ENCODE measurements around the gene MBNL2.

The MBNL2 gene

GRCh38 chr13:97211300-97211699 is 10.8 kb upstream of the MBNL2 start:
- TF ChIP-seq GABPA (IDR thresholded peaks at IDR 0.05; ENCODE audit: low read depth), result no peak
- TF ChIP-seq REST (IDR thresholded peaks at IDR 0.05; ENCODE audit: insufficient replicate concordance, low read depth), result no peak
- TF ChIP-seq SPI1 (IDR thresholded peaks at IDR 0.05; ENCODE audit: borderline replicate concordance, low read depth), result no peak
- TF ChIP-seq CTCF (IDR thresholded peaks at IDR 0.05; ENCODE audit: insufficient read depth, low read length), result no peak
- no peak for TF ChIP-seq POLR2AphosphoS5 (IDR thresholded peaks at IDR 0.05; ENCODE audit: low read depth)
- DNase-seq (ENCODE audit: low read depth in 1 of 2, low spot score in 1 of 2), result no peak
- Histone ChIP-seq H3K27ac (replicated peaks) (no peak overlapping the region), H3K4me3 (replicated peaks; ENCODE audit: insufficient read depth, low read length) (no peak overlapping the region), H3K27me3 (ENCODE audit: insufficient read depth, poor library complexity, severe bottlenecking) (peaks cover 70% of the 10 kb centered on the region)

- no peak for DNase-seq (ENCODE audit: low read depth in 1 of 2, low spot score in 1 of 2)
- TF ChIP-seq POLR2AphosphoS5 (IDR thresholded peaks at IDR 0.05; ENCODE audit: low read depth) (no peak), GABPA (IDR thresholded peaks at IDR 0.05; ENCODE audit: low read depth) (no peak), CTCF (IDR thresholded peaks at IDR 0.05; ENCODE audit: insufficient read depth, low read length) (no peak), SPI1 (IDR thresholded peaks at IDR 0.05; ENCODE audit: borderline replicate concordance, low read depth) (no peak), REST (IDR thresholded peaks at IDR 0.05; ENCODE audit: insufficient replicate concordance, low read depth) (no peak)
- Histone ChIP-seq H3K27me3 (ENCODE audit: insufficient read depth, poor library complexity, severe bottlenecking) (peaks cover 70% of the 10 kb centered on the region), H3K27ac (replicated peaks) (no peak overlapping the region), H3K4me3 (replicated peaks; ENCODE audit: insufficient read depth, low read length) (no peak overlapping the region)
Observed at GRCh38 chr13:97212004-97212403, 10.1 kb upstream of the MBNL2 start.

GRCh38 chr13:97212601-97213040 is 9.5 kb upstream of the MBNL2 start:
- TF ChIP-seq POLR2AphosphoS5 (IDR thresholded peaks at IDR 0.05; ENCODE audit: low read depth), result no peak
- no peak for TF ChIP-seq SPI1 (IDR thresholded peaks at IDR 0.05; ENCODE audit: borderline replicate concordance, low read depth)
- peak; percentile 39 for TF ChIP-seq CTCF (IDR thresholded peaks at IDR 0.05; ENCODE audit: insufficient read depth, low read length)
- no peak for TF ChIP-seq GABPA (IDR thresholded peaks at IDR 0.05; ENCODE audit: low read depth)
- H3K4me3 ChIP-seq (replicated peaks; ENCODE audit: insufficient read depth, low read length), result no peak overlapping the region
- peaks cover 67% of the 10 kb centered on the region for H3K27me3 ChIP-seq (ENCODE audit: insufficient read depth, poor library complexity, severe bottlenecking)
- no peak overlapping the region for H3K27ac ChIP-seq (replicated peaks)
- DNase-seq (ENCODE audit: low read depth in 1 of 2, low spot score in 1 of 2), result no peak

- no peak for DNase-seq (ENCODE audit: low read depth in 1 of 2, low spot score in 1 of 2)
- TF ChIP-seq GABPA (IDR thresholded peaks at IDR 0.05; ENCODE audit: low read depth) (no peak), POLR2AphosphoS5 (IDR thresholded peaks at IDR 0.05; ENCODE audit: low read depth) (no peak)
- H3K27ac ChIP-seq (replicated peaks), result no peak overlapping the region
- H3K27me3 ChIP-seq (ENCODE audit: insufficient read depth, poor library complexity, severe bottlenecking), result peaks cover 49% of the 10 kb centered on the region
- H3K4me3 ChIP-seq (replicated peaks; ENCODE audit: insufficient read depth, low read length), result no peak overlapping the region
Observed at GRCh38 chr13:97214921-97215320, 7.2 kb upstream of the MBNL2 start.

Measured in HL-60 (cell line).